RPMI7951 (cell line): Measurements from ENCODE around the gene ANKRD44. TPM values are rescaled to one million over a fixed set of nuclear protein-coding genes. Genes with fewer than 3 reads are reported as not detected.

Experiments used
- DNase-seq: peaks from one replicate; pipeline ENCODE4 v3.0.0-alpha.2; 2012; ENCODE audit warnings: low read depth
- total RNA-seq: library from RNA; depleted of rRNA; stranded (reverse); fragments of >200 nt; shearing (Covaris generic); gene quantifications from 2 replicates; pipeline ENCODE4 v1.2.3, GENCODE V29; 2014

Gene ANKRD44
- total RNA-seq, 1 experiment from 2014 or later: 11.3 TPM

DNA sequence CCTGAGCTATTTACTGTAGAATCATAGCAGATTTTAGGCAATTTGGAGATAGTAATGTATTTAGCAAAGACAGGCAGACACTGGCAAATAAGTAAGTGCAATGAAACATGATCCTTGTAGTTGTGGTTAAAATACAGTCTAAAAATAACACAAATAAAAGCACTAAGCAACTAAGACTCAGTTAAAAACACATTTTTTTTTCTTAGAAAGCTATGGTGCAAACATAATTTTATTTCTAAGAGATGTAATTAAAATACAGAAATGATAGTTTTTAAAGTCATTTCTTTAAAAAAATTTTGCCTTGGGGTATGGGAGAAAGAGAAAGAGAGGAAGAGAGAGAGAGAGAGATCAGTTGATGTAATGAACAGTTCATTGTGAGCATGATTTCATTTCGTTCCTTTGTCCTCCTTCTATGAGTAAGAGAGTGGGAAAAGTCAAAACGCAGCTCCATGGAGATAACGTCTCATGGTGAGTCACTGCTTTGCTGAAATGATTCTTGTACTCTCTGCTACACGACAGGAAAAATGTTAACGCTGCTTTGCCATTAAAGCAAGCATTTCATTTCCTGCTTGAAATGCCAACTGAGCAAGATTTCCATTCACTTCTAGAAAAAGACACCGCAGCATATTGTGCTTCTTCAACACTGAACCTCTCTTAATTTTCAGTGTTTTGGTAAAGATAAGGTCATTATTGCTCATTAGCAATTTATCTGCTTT is 322.8 kb downstream of the ANKRD44 start:
- peak; percentile 98 for DNase-seq

DNA sequence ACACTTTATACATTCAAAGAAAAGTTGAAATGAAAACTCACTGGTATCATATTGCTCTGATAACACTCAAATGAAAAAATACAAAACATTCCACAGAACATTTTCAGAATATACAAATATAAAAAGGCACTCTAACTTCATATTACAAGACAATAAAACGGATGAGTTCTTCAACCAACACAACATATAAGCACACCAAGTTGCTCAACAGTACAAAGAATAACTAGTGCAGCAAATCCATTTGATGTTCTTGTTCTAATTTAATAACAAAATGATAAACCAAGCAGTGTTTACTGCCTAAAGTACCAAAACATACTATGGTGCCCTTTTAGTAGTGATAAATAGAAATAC is 323.3 kb downstream of the ANKRD44 start:
- DNase-seq: no peak

DNA sequence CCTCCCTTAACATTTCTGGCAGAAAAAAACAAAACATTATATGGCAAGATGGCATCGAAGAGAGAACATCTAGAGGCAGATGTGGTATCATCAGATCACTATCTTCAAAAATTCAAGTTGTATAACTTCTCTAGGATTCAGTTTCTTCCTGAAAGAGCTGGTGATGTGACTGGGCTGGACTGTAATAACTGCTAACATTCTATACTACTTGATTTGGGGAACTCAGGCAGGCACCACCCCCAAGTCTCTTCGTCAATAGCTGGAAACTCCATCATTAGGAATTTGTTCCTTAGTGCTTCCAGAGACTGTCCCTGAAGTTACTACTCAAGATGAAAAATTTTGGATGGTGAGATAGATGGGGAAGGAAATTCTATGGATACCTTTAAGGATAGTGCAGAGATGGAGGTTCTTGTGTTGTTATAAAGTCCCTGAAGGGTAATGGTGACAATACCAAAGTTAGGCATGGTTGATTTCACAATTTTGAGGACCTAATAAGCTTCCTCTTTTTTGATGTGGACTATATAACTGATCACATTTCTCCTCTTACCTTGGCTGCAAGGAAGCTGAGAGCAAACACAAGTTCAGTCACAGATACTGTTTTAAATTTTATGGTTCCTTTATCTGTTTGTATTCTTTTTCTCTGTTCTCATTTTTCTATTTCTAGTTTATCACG is 324.9 kb downstream of the ANKRD44 start:
- DNase-seq: no peak

DNA sequence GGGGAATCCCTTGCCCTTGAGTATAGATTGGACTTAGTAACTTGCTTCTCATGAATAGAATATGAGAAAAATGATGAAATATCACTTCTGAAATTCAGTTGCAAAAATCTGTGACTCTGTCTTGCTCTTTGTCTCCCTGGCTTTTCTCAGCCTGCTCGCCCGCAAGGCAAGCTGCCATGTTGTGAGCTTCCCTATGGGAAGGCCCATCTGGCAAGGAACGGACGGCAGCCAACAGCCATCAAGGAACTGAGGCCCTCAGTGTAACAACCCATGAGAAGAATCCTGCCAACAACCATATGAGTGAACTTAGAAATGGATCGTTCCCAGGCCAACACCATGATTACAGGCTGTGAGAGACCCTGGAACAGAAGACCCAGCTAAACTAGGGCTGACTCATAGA is 325.7 kb downstream of the ANKRD44 start:
- DNase-seq: no peak

DNA sequence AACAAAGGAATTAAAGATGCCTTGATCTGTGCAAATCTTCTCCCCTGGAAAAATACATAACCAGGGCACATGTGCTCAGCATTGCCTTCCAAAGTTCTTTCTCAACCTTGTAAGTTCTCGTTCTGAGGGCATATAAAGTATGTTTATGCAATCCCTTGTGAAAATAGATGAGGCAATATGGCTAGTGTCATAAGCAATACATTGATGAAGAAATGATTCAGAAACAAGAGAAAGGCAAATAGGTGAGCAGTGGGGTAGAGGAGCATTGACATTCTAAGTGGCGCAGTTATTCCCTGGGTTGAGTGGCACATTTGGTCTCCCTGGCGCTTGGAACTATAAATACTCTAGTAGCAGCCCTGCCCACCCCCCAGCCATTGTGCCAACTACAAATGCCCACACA is 326.6 kb downstream of the ANKRD44 start:
- DNase-seq: no peak

DNA sequence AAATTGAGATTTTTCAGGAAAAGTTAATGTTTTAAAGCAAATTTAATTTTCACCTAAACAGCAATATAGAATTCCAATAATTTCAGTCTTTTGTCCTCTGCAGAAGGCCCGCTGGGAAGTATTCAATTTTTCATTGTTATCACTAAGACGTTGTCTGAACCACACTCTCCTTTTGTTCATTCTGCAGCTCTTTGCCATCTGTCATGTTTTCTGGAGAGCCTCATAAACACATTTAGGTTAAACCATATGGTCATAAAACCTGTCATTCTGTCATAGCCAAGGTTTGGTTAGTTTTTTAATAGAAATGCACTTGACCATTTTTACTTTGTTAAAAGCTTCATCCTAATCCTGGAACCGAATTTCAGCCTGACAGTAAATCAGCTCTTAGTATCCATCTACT is 330.1 kb downstream of the ANKRD44 start:
- no peak for DNase-seq

DNA sequence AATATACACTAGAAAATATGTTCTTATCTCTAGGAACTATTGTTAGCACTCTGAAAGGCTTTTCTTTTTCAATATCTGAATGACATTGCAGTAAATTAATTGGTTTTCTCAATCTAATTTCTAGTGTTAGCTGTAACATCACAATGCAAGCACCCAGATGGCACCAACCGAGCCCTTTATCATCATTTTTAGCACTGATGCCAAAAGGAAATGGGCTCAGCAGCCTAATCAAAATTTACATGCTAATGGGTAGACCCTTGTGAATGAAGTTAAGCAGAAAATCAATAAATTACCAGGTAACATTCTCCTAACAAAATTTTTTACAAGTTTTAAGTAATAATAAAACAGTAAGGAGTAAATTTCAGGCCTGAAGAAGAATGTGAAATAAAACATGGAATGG is 330.6 kb downstream of the ANKRD44 start:
- no peak for DNase-seq

DNA sequence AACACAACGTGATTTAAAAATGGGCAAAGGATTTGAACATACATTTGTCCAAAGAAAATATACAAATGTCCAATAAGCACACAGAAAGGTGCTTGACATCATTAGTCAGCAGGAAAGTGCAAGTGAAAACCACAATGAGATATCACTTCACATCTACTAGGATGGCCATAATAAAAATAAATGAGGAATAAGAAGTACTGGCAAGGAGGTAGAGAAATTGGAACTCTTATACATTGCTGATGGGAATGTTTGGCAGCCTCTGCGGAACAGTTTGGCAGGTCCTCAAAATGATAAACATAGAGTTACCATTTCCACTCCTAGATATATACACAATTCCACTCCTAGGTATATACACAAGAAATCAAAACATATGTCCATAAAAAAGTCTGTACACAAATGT is 333.1 kb downstream of the ANKRD44 start:
- DNase-seq: no peak

DNA sequence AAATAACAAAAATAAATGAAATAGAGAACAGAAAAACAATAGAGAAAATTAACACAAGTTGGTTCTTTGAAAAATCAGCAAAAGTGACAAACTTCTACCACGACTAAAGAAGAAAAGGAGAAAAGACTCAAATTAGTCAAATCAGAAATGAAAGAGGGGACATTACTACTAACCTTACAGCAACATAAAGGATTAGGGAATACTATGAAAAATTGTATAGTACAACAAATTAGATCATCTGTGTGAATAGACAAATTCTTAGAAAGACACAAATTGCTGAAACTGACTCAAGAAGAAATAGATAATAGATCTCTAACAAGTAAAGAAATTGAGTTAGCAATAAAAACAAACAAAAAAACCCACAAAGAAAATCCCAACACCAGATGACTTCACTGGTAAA is 335.6 kb downstream of the ANKRD44 start:
- DNase-seq: no peak

DNA sequence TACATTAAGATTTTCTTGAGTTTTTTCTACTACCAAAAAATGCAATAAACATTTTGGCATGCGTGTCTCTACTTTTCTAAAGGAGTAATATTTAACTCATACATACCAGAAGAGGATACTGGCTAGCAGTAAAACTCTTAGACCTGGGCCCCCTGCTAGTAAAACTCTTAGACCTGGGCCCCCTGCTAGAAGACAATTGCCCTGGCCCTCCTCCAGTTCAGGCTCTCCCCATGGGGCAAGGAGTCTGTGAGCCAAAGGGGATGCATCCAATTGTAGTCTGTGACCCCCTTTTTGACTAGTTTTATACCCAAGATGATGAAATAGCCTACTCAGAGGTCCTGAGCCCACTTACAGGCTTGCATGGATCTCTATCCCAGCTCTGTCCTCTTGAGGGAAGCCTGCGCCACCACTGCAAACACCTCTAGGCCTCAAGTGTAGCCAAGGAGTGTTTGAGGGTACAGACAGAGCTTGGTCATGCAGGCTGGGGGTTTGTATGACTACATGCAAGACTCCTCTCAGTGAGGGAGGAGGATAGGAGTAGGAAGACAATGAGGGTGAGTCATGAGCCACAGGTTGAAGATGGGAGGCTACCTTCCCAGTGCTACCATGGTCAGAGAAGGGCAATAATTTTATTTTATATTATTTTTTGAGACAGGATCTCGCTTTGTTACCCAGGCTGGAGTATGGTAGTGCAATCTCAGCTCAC is 338.9 kb downstream of the ANKRD44 start:
- DNase-seq: no peak

DNA sequence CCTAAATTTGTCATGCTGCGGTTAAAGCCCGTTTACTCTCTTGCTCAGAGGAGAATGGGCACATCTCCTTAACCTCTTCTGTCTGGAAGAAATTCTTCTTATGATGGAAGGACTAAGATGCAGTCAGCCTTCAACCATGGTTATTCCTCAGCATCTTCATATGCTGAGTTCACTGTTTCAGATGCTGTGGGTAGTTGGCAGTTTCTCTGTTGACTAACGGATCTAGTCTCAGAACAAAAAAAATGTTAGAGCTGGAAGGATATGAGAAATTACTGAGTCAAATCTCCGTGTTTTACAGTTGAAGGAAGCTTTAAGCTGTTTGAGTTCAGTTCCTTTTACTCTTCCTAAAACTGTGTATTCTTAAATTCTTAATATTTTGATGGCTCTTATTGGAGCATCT is 340.5 kb downstream of the ANKRD44 start:
- DNase-seq: no peak

DNA sequence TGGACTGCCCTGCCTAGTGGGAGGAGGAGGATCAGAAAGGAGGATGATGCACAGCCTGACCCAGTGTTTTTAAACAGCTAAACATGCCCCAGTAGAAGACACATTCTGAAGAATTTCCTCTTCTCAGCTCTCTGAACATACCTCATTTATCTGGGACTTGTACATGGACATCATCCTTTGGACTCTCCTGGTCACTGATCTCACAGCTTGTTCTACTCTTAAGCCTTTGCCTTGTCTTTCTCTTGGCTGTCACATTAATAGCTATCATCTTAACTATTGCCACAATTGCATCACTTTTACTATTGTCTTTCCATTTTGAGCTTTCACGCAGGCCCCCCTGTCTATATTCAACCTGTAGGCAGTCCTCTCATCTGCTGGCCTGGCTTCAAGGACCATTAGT is 342.1 kb downstream of the ANKRD44 start:
- DNase-seq: no peak

DNA sequence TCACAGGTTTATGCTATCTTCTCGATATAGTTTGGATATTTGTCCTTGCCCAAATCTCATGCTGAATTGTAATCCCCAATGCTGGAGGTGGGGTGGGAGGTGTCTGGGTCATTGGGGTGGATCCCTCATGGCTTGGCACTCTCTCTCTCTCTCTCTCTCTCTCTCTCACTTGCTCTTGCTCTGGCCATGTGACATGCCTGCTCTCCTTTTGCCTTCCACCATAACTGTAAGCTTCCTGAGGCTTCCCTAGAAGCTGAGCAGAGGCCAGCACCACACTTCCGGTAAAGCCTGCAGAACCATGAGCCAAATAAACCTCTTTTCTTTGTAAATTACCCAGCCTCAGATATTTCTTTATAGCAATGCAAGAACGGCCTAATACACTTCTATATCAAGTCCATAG is 342.8 kb downstream of the ANKRD44 start:
- no peak for DNase-seq

DNA sequence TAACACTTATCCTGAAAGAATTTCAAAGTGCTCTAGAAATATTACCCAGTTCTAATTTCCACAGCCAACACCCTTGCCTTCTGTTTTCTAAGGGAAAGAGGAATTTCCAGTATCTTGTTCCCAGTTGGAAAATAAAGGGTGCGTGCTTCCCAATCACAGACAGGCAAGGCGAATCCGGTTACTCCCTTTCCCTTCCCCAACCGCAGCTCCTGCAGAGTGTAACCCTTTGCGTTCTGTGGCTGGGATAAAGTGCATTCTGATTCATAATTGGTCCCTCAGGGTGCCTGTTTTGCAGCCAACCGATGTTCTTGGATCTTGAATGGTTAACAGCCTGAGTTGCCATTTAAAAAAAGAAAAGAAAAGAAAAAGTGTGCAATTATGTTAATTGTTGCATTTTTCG is 343.5 kb downstream of the ANKRD44 start:
- peak; percentile 87 for DNase-seq

DNA sequence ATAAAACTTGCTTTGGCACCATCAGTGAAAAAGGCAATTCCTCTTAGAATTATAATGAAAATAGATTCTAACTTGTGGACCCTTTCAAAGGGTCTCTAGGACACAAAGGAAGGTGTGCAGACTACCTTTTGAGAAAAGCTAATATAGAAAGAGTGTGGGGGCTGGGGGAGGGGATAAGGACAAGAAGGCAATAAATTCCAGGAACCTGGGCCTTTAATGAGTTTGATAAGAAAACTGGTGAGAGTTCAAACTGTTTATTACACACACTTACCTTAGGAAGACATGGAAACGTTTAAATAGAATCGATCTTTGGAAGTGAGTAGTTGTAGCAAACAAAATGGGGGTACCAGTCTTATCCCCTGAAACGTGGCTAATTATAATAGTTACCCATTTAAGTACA is 344.5 kb downstream of the ANKRD44 start:
- no peak for DNase-seq

DNA sequence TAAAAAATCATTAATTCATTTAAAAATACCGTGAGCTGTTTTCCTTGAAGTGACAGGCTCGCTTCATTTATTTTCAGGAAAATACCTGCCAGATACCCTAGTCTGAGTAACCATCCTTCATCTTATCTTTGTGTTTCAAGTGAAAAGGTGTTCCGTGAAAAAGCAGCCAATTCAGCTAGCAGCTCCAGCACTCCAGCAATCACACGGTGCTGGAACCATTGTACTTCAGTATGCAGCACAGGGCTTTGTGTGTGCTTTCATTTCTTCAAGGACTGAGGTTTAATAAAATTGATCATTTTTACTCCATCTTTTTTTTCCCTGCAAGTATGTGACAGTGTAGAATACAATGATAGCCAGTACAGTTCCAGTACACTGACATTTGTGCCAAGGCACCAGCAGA is 344.9 kb downstream of the ANKRD44 start:
- DNase-seq: no peak

DNA sequence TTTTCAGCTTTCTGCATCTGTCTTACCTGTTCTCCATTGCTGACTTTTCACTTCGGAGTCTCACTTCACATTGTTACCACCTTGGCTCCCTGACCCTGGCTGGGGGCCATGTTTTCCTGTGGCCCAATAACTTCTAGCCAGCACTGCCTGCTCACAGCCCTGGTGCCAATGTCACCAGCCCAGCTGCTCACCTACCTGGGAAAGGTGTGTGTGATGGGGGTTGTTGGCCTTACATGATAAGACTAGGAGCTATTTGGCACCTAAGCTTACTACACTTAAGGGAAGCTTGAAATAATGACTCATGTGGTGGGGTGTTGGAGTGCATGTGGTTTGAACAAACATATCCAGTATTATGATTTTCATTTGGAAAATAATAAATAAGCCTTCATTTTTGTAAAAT is 346.6 kb downstream of the ANKRD44 start:
- DNase-seq: no peak

DNA sequence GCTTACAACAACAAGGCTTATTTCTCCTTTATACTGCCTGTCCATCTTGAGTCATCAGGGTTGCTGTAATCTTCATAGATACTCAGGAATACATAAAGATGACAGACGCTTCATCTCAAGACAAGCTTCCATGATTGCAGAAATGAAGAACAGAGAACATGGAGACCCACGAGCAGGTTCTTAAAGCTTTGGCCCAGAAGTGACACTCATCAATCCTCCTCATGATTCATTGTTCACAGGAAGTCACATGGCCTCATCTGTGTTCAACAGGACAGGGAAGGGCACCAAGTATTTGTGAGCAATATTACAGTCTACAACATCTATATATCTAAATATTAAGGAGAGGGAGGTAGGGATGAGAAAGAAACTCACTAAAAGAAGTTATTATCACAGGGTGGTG is 347.5 kb downstream of the ANKRD44 start:
- DNase-seq: no peak

DNA sequence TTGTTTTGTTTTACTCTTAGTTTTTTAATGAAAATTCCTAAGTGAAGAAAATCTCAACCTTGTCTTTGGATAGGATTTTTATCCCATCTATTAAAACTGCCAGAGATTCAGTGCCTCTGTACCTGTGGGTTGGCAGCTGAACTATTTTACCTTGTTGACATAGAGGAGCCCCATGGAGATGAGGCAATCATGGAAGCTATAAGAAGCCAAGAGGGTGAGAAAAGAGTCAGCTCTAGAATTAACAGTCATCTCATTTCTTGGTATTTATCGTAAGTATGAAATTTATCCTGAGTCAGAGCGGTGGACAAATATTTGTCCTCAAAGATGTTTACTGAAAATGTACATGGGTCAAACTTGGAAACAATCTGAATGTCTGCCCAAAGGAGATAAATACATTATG is 348.3 kb downstream of the ANKRD44 start:
- no peak for DNase-seq

DNA sequence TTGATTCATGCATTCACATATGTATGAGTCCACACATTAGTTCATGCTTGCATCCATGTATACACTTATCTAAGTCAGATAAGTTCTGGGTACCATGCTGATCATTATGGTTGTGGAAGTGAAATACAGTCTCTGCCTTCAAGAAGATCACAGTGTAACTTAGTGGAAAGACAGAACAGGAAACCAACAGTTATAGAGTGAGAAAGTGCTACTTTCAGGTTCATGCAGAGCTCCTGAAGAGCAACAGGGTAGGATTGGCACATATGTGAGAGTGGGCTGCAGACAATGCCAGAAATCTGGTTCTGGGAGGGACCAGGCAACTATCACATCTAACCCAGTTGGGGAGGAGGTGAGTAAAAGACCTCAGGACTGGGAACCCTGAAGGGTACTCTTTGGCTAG is 348.7 kb downstream of the ANKRD44 start:
- no peak for DNase-seq

DNA sequence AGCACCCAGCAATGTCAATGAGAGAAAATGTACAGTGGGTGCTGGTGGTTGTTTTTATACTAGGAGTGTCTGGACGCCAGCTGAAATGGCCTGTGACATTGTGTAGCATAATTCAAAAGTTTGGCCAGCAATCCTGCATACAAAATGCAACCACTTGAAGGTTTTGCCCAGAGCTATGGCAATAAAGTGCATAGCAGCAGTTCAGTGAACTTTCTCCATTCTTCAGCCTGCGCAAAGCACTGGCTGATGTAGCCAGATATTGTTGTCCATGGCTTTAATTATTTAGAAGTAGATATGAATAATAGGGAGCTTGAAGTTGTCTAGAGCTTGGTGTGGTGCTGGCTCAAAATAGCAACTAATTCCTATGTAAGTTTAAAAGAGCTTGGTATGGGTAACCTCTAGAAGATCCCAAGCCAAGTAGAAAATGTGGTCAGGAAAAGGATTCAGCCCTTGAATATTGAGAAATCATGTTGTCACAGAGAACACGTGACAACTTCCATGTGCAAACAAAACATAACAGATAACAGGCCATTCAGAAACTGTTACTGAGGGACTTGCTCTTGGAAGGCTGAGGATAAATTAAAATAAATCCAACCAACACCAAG is 350.7 kb downstream of the ANKRD44 start:
- peak; percentile 20 for DNase-seq

DNA sequence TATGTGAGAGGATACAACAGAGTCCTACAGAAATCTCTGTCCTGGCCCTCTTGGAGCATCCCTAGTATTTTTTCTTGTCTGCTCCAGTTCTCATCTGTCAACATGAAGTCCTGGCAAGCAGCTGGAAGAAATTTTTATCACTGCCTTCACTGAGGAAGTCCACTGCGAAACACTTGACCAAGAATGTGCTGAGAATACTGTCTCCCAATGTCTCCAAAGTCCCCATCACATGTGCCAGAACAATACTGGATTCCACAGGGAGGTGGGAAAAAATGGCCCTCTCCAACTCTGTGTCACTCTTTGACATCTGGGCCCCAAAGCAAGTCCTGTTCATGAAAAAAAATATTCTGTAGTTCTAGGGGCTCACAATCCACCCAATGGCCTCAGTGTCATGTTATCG is 351.3 kb downstream of the ANKRD44 start:
- DNase-seq: no peak
